K562 (cell line): ENCODE measurements around the gene LRFN3. TPM values are rescaled to one million over a fixed set of nuclear protein-coding genes. Genes with fewer than 3 reads are reported as not detected.

Source experiments
- C11orf30 ChIP-seq: fragments of 450-650 bp; IDR thresholded peaks from 2 replicates; pipeline ENCODE4 v1.6.1; 2016; ENCODE audit warnings: low read depth, mild to moderate bottlenecking
- EP400 ChIP-seq: fragments of 450-650 bp; IDR thresholded peaks from 2 replicates; pipeline ENCODE4 v1.6.1; 2017; ENCODE audit warnings: antibody characterized with exemption, mild to moderate bottlenecking, moderate library complexity
- ETS2 ChIP-seq: IDR thresholded peaks from 2 replicates; pipeline ENCODE4 v1.6.1; 2016; ENCODE audit warnings: borderline replicate concordance, missing genetic modification characterization, mild to moderate bottlenecking, moderate library complexity, missing compliant biosample characterization; ENCODE audit not compliant: poor library complexity, severe bottlenecking
- GTF3C2 ChIP-seq: IDR thresholded peaks from 3 replicates; pipeline ENCODE4 v1.6.1; 2011; ENCODE audit warnings: borderline replicate concordance, mild to moderate bottlenecking, moderate library complexity; ENCODE audit not compliant: insufficient read length; ENCODE audit errors: extremely low read depth
- KLF16 ChIP-seq: IDR thresholded peaks from 2 replicates; pipeline ENCODE4 v1.6.1; 2016; ENCODE audit warnings: antibody characterized with exemption
- LCOR ChIP-seq: sonication (generic); formaldehyde crosslinking; IDR thresholded peaks from 2 replicates; pipeline ENCODE4 v1.8.0; 2022; ENCODE audit warnings: mild to moderate bottlenecking, missing genetic modification reagents
- MAFG ChIP-seq: fragments of 450-650 bp; conservative IDR thresholded peaks from 2 replicates; pipeline ENCODE4 v1.6.1; 2016; ENCODE audit warnings: missing genetic modification characterization, missing compliant biosample characterization
- NR2C2 ChIP-seq, 2 experiments: fragments of 200-800 bp in 1 of 2; sonication (Bioruptor generic) in 1 of 2; sonication (generic) in 1 of 2; formaldehyde crosslinking in 1 of 2; IDR thresholded peaks; 2 replicates each; pipeline versions ENCODE4 v1.6.1 to v1.8.0; 2016 to 2022; ENCODE audit warnings: mild to moderate bottlenecking in 1 of 2, missing compliant biosample characterization in 1 of 2, missing genetic modification characterization in 1 of 2, missing genetic modification reagents in 1 of 2
- PPARD ChIP-seq: fragments of 250-450 bp; sonication (Bioruptor Pico); IDR thresholded peaks from 2 replicates; pipeline ENCODE4 v1.8.0; 2022; ENCODE audit warnings: inconsistent platforms, mild to moderate bottlenecking, moderate library complexity
- RERE ChIP-seq: sonication (generic); formaldehyde crosslinking; IDR thresholded peaks from 2 replicates; pipeline ENCODE4 v1.8.0; 2023; ENCODE audit warnings: missing genetic modification reagents, mild to moderate bottlenecking, borderline replicate concordance
- SREBF2 ChIP-seq: sonication (generic); formaldehyde crosslinking; IDR thresholded peaks from 2 replicates; pipeline ENCODE4 v1.4.0; 2020; ENCODE audit warnings: mild to moderate bottlenecking, missing genetic modification reagents
- ZHX1 ChIP-seq: fragments of 150-350 bp; conservative IDR thresholded peaks from 2 replicates; pipeline ENCODE4 v1.6.1; 2014; ENCODE audit warnings: low read length
- ZNF79 ChIP-seq: fragments of 250-450 bp; sonication (Bioruptor Pico); IDR thresholded peaks from 2 replicates; pipeline ENCODE4 v1.4.0; 2020; ENCODE audit warnings: low read depth, mild to moderate bottlenecking, moderate library complexity
- polyA plus RNA-seq, 8 experiments: library from polyadenylated mRNA; depleted of rRNA in 4 of 8; stranded (reverse) in 5 of 8; unstranded in 3 of 8; fragments of >200 nt; fragmentation: Nextera tagmentation in 2 of 8; fragmentation: Illumina TruSeq in 1 of 8; extraction: Ambion mirVana in 2 of 8; extraction: Trizol in 1 of 8; gene quantifications; 2 replicates each; pipeline versions ENCODE4 v1.2.1 to v1.2.3, GENCODE V29; 2011 to 2014; ENCODE audit warnings: inconsistent platforms in 1 of 8, missing spikeins in 1 of 8
- total RNA-seq, 7 experiments: library from RNA; depleted of rRNA in 6 of 7; stranded (reverse); fragments of >200 nt in 6 of 7; fragmentation: Illumina TruSeq in 2 of 7; extraction: Trizol in 2 of 7; gene quantifications; 2 replicates each; pipeline versions ENCODE4 v1.2.1 to v1.2.3, GENCODE V29; 2011 to 2021; ENCODE audit warnings: low replicate concordance in 1 of 7

The LRFN3 gene
- total and polyA plus RNA-seq, 9 of the 15 experiments (the other 6 are each of a cell fraction or from before 2014, with no cell fraction given) = 0.03 to 0.12 (median 0.11) TPM; not detected in 6

GRCh38 chr19:35975608-35976214 is 39.5 kb downstream of the LRFN3 start (continued):
- TF ChIP-seq GTF3C2 = no peak
- TF ChIP-seq C11orf30 = no peak
- no peak for TF ChIP-seq RERE (CRISPR knock-in tag)
- no peak for TF ChIP-seq MAFG (tag)
- no peak for TF ChIP-seq PPARD (CRISPR knock-in tag)
- TF ChIP-seq ZNF79 (CRISPR knock-in tag) = no peak
- no peak for TF ChIP-seq ETS2
- no peak for TF ChIP-seq KLF16
- no peak for TF ChIP-seq LCOR (CRISPR knock-in tag)
- no peak for TF ChIP-seq ZHX1
- TF ChIP-seq EP400 = no peak
- no peak for TF ChIP-seq NR2C2 (CRISPR knock-in tag; IDR thresholded peaks at IDR 0.05)
- no peak for TF ChIP-seq NR2C2 (tag; IDR thresholded peaks at IDR 0.05)
- TF ChIP-seq SREBF2 = no peak
